Vagina (tissue), 2 donors: ENCODE data around the gene MDFIC. TPM values are rescaled to one million over a fixed set of nuclear protein-coding genes. Genes with fewer than 3 reads are reported as not detected.

ENCODE experiments used
- DNase-seq, 2 donors: peaks; one replicate each; pipeline ENCODE4 v3.0.0-alpha.2; 2017; ENCODE audit errors: extremely low spot score in 2 of 2
- H3K27ac ChIP-seq: fragments of 200-600 bp; sonication (generic); one replicate; pipeline ENCODE4 v1.5.1; 2019
- H3K27me3 ChIP-seq: fragments of 200-600 bp; sonication (generic); one replicate; pipeline ENCODE4 v1.5.1; 2019
- H3K36me3 ChIP-seq, 2 donors: fragments of 200-600 bp; sonication (generic); one replicate each; pipeline ENCODE4 v1.5.1; 2017 to 2019
- H3K4me1 ChIP-seq: fragments of 200-600 bp; sonication (generic); one replicate; pipeline ENCODE4 v1.5.1; 2019
- H3K4me3 ChIP-seq, 2 donors: fragments of 200-600 bp; sonication (generic); 1 replicate in 1 of 2; 2 replicates in 1 of 2; pipeline ENCODE4 v1.5.1; 2016 to 2019
- H3K9me3 ChIP-seq: fragments of 200-600 bp; sonication (generic); one replicate; pipeline ENCODE4 v1.5.1; 2019
- CTCF ChIP-seq, 3 experiments: fragments of 450-650 bp in 2 of 3; fragments of 200-600 bp in 1 of 3; sonication (generic) in 1 of 3; IDR thresholded peaks; one replicate each; pipeline ENCODE4 v1.5.1; 2017 to 2019; ENCODE audit warnings: antibody characterized with exemption in 3 of 3, mild to moderate bottlenecking in 2 of 3, moderate library complexity in 2 of 3
- POLR2A ChIP-seq, 2 donors: fragments of 450-650 bp; IDR thresholded peaks; one replicate each; pipeline ENCODE4 v1.6.1; 2017; ENCODE audit warnings: antibody characterized with exemption in 2 of 2, mild to moderate bottlenecking in 2 of 2, moderate library complexity in 2 of 2
- POLR2AphosphoS5 ChIP-seq, 2 donors: sonication (generic); formaldehyde crosslinking; IDR thresholded peaks; one replicate each; pipeline ENCODE4 v1.9.0; 2017; ENCODE audit warnings: antibody characterized with exemption in 2 of 2, mild to moderate bottlenecking in 2 of 2, low read depth in 1 of 2; ENCODE audit not compliant: insufficient read depth in 1 of 2
- intact Hi-C: fragments of 100-400 bp; cut with DNase I; formaldehyde crosslinking; loops from one replicate; pipeline ENCODE4 v1.15.1; 2023
- total RNA-seq: library from RNA; depleted of rRNA; stranded (reverse); fragments of >200 nt; gene quantifications from one replicate; pipeline ENCODE4 v1.2.3, GENCODE V29; 2016

The MDFIC gene
- total RNA-seq, 1 donor from 2014 or later, result 27.7 TPM

GRCh38 chr7:115015619-115016018 is 93.7 kb downstream of the MDFIC start:
- Histone ChIP-seq H3K27me3 (no peaks in the 10 kb centered on the region), H3K4me1 (peaks cover 5% of the 10 kb centered on the region), H3K27ac (no peak overlapping the region), H3K9me3 (no peaks in the 10 kb centered on the region), H3K4me3 (no peak overlapping the region), H3K36me3 (no peaks in the 10 kb centered on the region)
- intact Hi-C loops, result no loop called here
- DNase-seq, result no peak
- TF ChIP-seq POLR2A (IDR thresholded peaks at IDR 0.05) (no peak), POLR2AphosphoS5 (IDR thresholded peaks at IDR 0.05; ENCODE audit: insufficient read depth in 1 of 2, low read depth in 1 of 2) (no peak), CTCF (IDR thresholded peaks at IDR 0.05) (no peak)

GRCh38 chr7:115019882-115020605 is 98.2 kb downstream of the MDFIC start:
- Histone ChIP-seq H3K27me3 (no peaks in the 10 kb centered on the region), H3K4me3 (no peak overlapping the region), H3K36me3 (no peaks in the 10 kb centered on the region), H3K4me1 (no peaks in the 10 kb centered on the region), H3K27ac (no peak overlapping the region), H3K9me3 (no peaks in the 10 kb centered on the region)
- intact Hi-C loops, result no loop called here
- no peak for DNase-seq
- no peak for TF ChIP-seq CTCF (IDR thresholded peaks at IDR 0.05)
- no peak for TF ChIP-seq POLR2AphosphoS5 (IDR thresholded peaks at IDR 0.05; ENCODE audit: insufficient read depth in 1 of 2, low read depth in 1 of 2)
- no peak for TF ChIP-seq POLR2A (IDR thresholded peaks at IDR 0.05)

- intact Hi-C loops, result no loop called here
- no peaks in the 10 kb centered on the region for H3K27me3 ChIP-seq
These were observed 101.3 kb downstream of the MDFIC start for GRCh38 chr7:115023219-115023618.

GRCh38 chr7:115024276-115024675 is 102.4 kb downstream of the MDFIC start:
- Histone ChIP-seq H3K36me3 (no peaks in the 10 kb centered on the region), H3K4me1 (no peaks in the 10 kb centered on the region), H3K27ac (no peak overlapping the region), H3K27me3 (no peaks in the 10 kb centered on the region), H3K9me3 (no peaks in the 10 kb centered on the region), H3K4me3 (no peak overlapping the region)
- no peak for DNase-seq
- intact Hi-C loops, result no loop called here
- TF ChIP-seq POLR2AphosphoS5 (IDR thresholded peaks at IDR 0.05; ENCODE audit: insufficient read depth in 1 of 2, low read depth in 1 of 2) (no peak), CTCF (IDR thresholded peaks at IDR 0.05) (no peak), POLR2A (IDR thresholded peaks at IDR 0.05) (no peak)

More at GRCh38 chr7:115023219-115023618, 101.3 kb downstream of the MDFIC start:
- H3K27ac ChIP-seq, result no peak overlapping the region
- H3K36me3 ChIP-seq, result no peaks in the 10 kb centered on the region
- DNase-seq, result no peak
- H3K9me3 ChIP-seq, result no peaks in the 10 kb centered on the region
- TF ChIP-seq POLR2A (IDR thresholded peaks at IDR 0.05), result no peak
- TF ChIP-seq CTCF (IDR thresholded peaks at IDR 0.05), result no peak
- TF ChIP-seq POLR2AphosphoS5 (IDR thresholded peaks at IDR 0.05; ENCODE audit: insufficient read depth in 1 of 2, low read depth in 1 of 2), result no peak
- no peak overlapping the region for H3K4me3 ChIP-seq
- no peaks in the 10 kb centered on the region for H3K4me1 ChIP-seq
